ENCODE measurements around the gene SPAG9. TPM values are rescaled to one million over a fixed set of nuclear protein-coding genes. Genes with fewer than 3 reads are reported as not detected.

SPAG9 gene
- total and polyA plus RNA-seq, 2 donors from 2014 or later: 15.4 to 93.3 TPM

DNA sequence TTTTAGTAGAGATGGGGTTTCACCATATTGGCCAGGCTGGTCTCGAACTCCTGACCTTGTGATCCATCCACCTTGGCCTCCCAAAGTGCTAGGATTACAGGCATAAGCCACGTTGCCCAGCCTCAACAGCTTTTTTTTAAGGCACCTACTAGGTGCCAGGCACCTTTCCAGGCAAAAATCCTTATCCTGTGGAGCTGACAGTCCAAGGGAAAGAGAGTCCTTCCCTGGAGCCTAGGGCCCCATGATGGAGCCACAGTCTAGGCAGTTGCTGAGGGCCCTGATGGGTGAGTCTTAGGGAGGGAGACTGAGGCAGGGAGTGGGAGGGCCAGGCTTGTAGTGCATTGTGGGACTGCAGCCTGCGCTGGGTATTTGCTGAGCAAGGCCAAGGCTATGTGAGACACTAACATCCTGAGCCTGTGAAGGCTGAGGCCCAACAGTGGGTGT lies 174.9 kb downstream of the SPAG9 start:
- no peak for DNase-seq
- Histone ChIP-seq H3K4me3 (ENCODE audit: low read length in 3 of 3) (no peak overlapping the region), H3K9ac (ENCODE audit: low read length in 3 of 3) (no peak overlapping the region), H3K4me1 (ENCODE audit: control insufficient read depth in 2 of 3, insufficient read depth in 2 of 3, low read depth in 1 of 3, low read length in 3 of 3) (peaks cover 2 to 45% (median 41%) of the 10 kb centered on the region in 3 donors), H3K27ac (ENCODE audit: low read depth in 2 of 2, low read length in 2 of 2) (peak overlapping the region in 1 of 2 donors; percentile 56), H3K36me3 (ENCODE audit: control insufficient read depth in 2 of 3, insufficient read depth in 3 of 3, low read length in 3 of 3) (no peaks in the 10 kb centered on the region), H3K9me3 (ENCODE audit: control insufficient read depth in 2 of 3, insufficient read depth in 1 of 3, low read length in 3 of 3) (no peaks in the 10 kb centered on the region), H3K27me3 (ENCODE audit: control insufficient read depth, insufficient read depth, low read length) (no peaks in the 10 kb centered on the region)
- no peak for TF ChIP-seq CTCF (IDR thresholded peaks at IDR 0.05; ENCODE audit: borderline replicate concordance, extremely low read depth, insufficient read depth)
- intact Hi-C loops (cut with DNase I): no loop called here
- FAIRE-seq: no peak

DNA sequence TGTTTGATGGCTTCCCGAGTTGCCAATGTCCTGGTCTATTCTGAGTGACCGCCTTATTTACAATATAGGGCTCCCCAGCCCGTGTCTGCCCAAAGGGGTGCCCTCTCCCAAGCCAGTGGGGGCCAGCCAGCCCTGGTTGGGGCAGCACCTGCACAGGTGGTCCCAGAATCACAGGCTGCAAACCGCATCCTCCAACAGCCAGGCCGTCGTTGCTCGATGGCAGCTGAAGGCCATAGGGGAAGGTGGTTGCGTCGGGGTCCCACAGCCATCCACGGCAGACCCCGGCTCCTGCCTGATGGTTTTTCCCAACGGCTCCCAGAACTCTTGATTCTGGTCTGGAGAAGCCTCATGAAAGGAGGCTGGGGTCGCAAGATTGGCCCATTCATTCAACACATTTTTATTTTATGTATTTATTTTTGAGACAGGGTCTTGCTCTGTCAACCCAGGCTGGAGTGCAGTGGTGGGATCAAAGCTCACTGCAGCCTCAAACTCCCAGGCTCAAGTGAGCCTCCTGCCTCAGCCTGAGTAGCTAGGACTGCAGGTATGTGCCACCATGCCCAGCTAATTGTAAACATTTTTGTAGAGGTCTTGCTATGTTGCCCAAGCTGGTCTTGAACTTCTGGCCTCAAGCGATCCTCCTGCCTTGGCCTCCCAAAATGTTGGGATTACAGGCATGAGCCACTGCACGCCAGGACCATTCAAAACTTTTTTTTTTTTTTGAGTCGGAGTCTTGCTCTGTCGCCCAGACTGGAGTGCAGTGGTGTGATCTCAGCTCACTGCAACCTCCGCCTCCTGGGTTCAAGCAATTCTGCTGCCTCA lies 175.6 kb downstream of the SPAG9 start:
- Histone ChIP-seq H3K27me3 (ENCODE audit: control insufficient read depth, insufficient read depth, low read length) (no peaks in the 10 kb centered on the region), H3K9me3 (ENCODE audit: control insufficient read depth in 2 of 3, insufficient read depth in 1 of 3, low read length in 3 of 3) (no peaks in the 10 kb centered on the region), H3K27ac (ENCODE audit: low read depth in 2 of 2, low read length in 2 of 2) (peak overlapping the region; percentile 33 to 97), H3K4me1 (ENCODE audit: control insufficient read depth in 2 of 3, insufficient read depth in 2 of 3, low read depth in 1 of 3, low read length in 3 of 3) (peaks cover 2 to 38% (median 35%) of the 10 kb centered on the region in 3 donors), H3K4me3 (ENCODE audit: low read length in 3 of 3) (peak overlapping the region in 1 of 3 donors; percentile 56), H3K36me3 (ENCODE audit: control insufficient read depth in 2 of 3, insufficient read depth in 3 of 3, low read length in 3 of 3) (no peaks in the 10 kb centered on the region), H3K9ac (ENCODE audit: low read length in 3 of 3) (no peak overlapping the region)
- DNase-seq: no peak
- intact Hi-C loops (cut with DNase I): no loop called here
- no peak for FAIRE-seq
- TF ChIP-seq CTCF (IDR thresholded peaks at IDR 0.05; ENCODE audit: borderline replicate concordance, extremely low read depth, insufficient read depth): no peak

DNA sequence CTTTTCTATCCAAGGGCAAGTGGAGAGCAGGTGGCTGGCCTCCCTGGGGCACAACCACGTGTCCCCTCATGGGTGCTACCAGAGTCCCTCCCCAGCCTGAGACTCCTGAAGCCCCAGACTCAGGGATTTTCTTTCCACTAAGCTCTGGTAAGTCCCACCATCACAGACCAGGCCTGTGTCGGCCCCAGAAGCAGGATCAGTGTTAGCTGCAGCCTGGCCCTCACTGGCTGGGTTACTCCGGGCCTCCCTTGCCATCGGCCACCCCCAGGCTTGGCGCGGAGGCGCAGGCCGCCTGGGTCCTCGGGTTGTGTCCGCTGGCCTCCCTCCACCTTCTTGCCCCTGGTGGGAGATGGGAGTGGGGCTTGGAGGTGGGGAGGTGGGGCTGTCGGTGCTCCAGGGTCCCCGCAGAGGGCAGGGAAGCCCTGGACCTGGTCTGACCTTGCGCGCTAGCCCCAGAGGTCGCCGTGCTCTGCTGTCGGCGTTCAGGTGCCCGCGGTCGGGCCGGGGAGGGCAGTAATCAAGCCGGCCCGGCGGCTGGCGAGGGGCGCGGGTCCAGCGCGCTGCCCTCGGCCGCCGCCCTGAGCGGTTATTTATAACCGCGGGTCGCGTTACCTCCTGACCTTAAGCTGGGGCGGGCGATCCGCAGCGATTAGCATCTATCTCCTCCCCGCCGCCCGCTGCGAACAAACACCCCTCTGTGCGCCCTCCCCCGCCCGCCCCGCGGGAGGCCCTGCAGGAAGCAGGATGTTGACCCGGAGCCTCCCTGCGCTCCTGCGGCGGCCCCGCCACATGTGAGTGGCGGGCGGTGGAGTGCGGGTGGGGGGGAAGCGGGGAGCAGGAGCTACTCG lies 176.4 kb downstream of the SPAG9 start:
- peak overlapping the region in 2 of 3 donors; percentile 48 to 56 for H3K4me3 ChIP-seq (ENCODE audit: low read length in 3 of 3)
- peak; percentile 88 to 94 (median 92) for DNase-seq
- intact Hi-C loops (cut with DNase I): no loop called here
- peak overlapping the region in 2 of 3 donors; percentile 82 to 91 for H3K9ac ChIP-seq (ENCODE audit: low read length in 3 of 3)
- H3K36me3 ChIP-seq (ENCODE audit: control insufficient read depth in 2 of 3, insufficient read depth in 3 of 3, low read length in 3 of 3): no peaks in the 10 kb centered on the region
- peaks cover 2 to 32% (median 29%) of the 10 kb centered on the region in 3 donors for H3K4me1 ChIP-seq (ENCODE audit: control insufficient read depth in 2 of 3, insufficient read depth in 2 of 3, low read depth in 1 of 3, low read length in 3 of 3)
- no peak for TF ChIP-seq CTCF (IDR thresholded peaks at IDR 0.05; ENCODE audit: borderline replicate concordance, extremely low read depth, insufficient read depth)
- H3K27ac ChIP-seq (ENCODE audit: low read depth in 2 of 2, low read length in 2 of 2): peak overlapping the region; percentile 96 to 97
- no peaks in the 10 kb centered on the region for H3K9me3 ChIP-seq (ENCODE audit: control insufficient read depth in 2 of 3, insufficient read depth in 1 of 3, low read length in 3 of 3)
- FAIRE-seq: no peak
- no peaks in the 10 kb centered on the region for H3K27me3 ChIP-seq (ENCODE audit: control insufficient read depth, insufficient read depth, low read length)
